GM12875 (cell line): ENCODE results near the gene GUCY1A2.
"Not testable (repeated sequence)": the region's sequence is repeated elsewhere in the genome, so short reads cannot be mapped to it uniquely, and the experiment has no call there.

ENCODE experiments used
- H3K4me3 ChIP-seq: one replicate; pipeline ENCODE4 v1.5.1; 2011; ENCODE audit warnings: low read depth, low read length, control low read depth
- CTCF ChIP-seq: IDR thresholded peaks from 2 replicates; pipeline ENCODE4 v1.5.1; 2011; ENCODE audit warnings: low read depth, mild to moderate bottlenecking, control low read depth, inconsistent platforms, low read length, moderate library complexity, borderline replicate concordance; ENCODE audit not compliant: insufficient read depth

Gene GUCY1A2

GRCh38 chr11:106842134-106842533 lies 176.1 kb downstream of the GUCY1A2 start:
- no peak overlapping the region for H3K4me3 ChIP-seq
- no peak for TF ChIP-seq CTCF

GRCh38 chr11:106840947-106841346 lies 177.3 kb downstream of the GUCY1A2 start:
- TF ChIP-seq CTCF, result no peak
- H3K4me3 ChIP-seq, result no peak overlapping the region

- no peak for TF ChIP-seq CTCF
- no peak overlapping the region for H3K4me3 ChIP-seq
Observed at GRCh38 chr11:106840146-106840545, 178.1 kb downstream of the GUCY1A2 start.

GRCh38 chr11:106834567-106834966 lies 183.7 kb downstream of the GUCY1A2 start:
- no peak for TF ChIP-seq CTCF
- H3K4me3 ChIP-seq, result no peak overlapping the region

- no peak for TF ChIP-seq CTCF
- H3K4me3 ChIP-seq, result no peak overlapping the region
Observed at GRCh38 chr11:106828976-106829375, 189.3 kb downstream of the GUCY1A2 start.

GRCh38 chr11:106828576-106828975 lies 189.7 kb downstream of the GUCY1A2 start:
- TF ChIP-seq CTCF, result no peak
- no peak overlapping the region for H3K4me3 ChIP-seq

- no peak for TF ChIP-seq CTCF
- no peak overlapping the region for H3K4me3 ChIP-seq
Observed at GRCh38 chr11:106827687-106828086, 190.6 kb downstream of the GUCY1A2 start.

GRCh38 chr11:106826558-106826957 lies 191.7 kb downstream of the GUCY1A2 start:
- H3K4me3 ChIP-seq, result not testable (repeated sequence)
